GM13977 (cell line): Measurements from ENCODE around the gene RRAGD.

Experiments
- DNase-seq: peaks from one replicate; pipeline ENCODE4 v3.0.0; 2012; ENCODE audit warnings: low spot score
- CTCF ChIP-seq: IDR thresholded peaks from 2 replicates; pipeline ENCODE4 v1.5.1; 2012; ENCODE audit warnings: mild to moderate bottlenecking, control low read depth; ENCODE audit not compliant: insufficient read depth; ENCODE audit errors: extremely low read depth, missing control alignments
- in situ Hi-C: fragments of 300-500 bp; cut with MboI; formaldehyde crosslinking; loops from one replicate; pipeline ENCODE4 v1.12.0; 2022; ENCODE audit warnings: low sequenced_read_pairs, low pct_unique_long_range_greater_than_20kb, mixed read lengths, inconsistent platforms; ENCODE audit not compliant: unreplicated experiment

The RRAGD gene

GRCh38 chr6:89385156-89385667 is 26.9 kb downstream of the RRAGD start:
- TF ChIP-seq CTCF, result no peak
- DNase-seq, result no peak
- in situ Hi-C loops, result loop anchor here (25.0 kb wide), 1 partner anchor 398 kb away; no protein-coding TSS in a partner anchor

- DNase-seq, result no peak
- in situ Hi-C loops, result loop anchor here (25.0 kb wide), 1 partner anchor 394 kb away; no protein-coding TSS in a partner anchor
- no peak for TF ChIP-seq CTCF
Measured at GRCh38 chr6:89381031-89381430, 31.0 kb downstream of the RRAGD start.

- in situ Hi-C loops, result loop anchor here (25.0 kb wide), 1 partner anchor 392 kb away; no protein-coding TSS in a partner anchor
Measured at GRCh38 chr6:89379281-89379680, 32.8 kb downstream of the RRAGD start.

GRCh38 chr6:89378628-89379027 is 33.4 kb downstream of the RRAGD start:
- DNase-seq, result no peak
- in situ Hi-C loops, result loop anchor here (25.0 kb wide), 1 partner anchor 391 kb away; no protein-coding TSS in a partner anchor
- no peak for TF ChIP-seq CTCF

More at GRCh38 chr6:89379281-89379680, 32.8 kb downstream of the RRAGD start:
- no peak for DNase-seq
- no peak for TF ChIP-seq CTCF

- peak; percentile 58 for TF ChIP-seq CTCF
- in situ Hi-C loops, result loop anchor here (25.0 kb wide), 1 partner anchor 388 kb away; no protein-coding TSS in a partner anchor
- peak; percentile 26 for DNase-seq
Measured at GRCh38 chr6:89375427-89376267, 36.4 kb downstream of the RRAGD start.

GRCh38 chr6:89372506-89372901 is 39.6 kb downstream of the RRAGD start:
- TF ChIP-seq CTCF, result no peak
- in situ Hi-C loops, result no loop called here
- DNase-seq, result no peak
